AG04449 (cell line): Measurements from ENCODE around the gene GBGT1.

Source experiments
- CTCF ChIA-PET: fragments of 350-600 bp; formaldehyde crosslinking; extraction: SDS; loops from one replicate; lab custom pipeline; 2021; ENCODE audit warnings: antibody characterized with exemption; lab: Yijun Ruan, JAX
- POLR2A ChIA-PET: fragments of 400-600, 350-600 bp; formaldehyde crosslinking; extraction: SDS; loops from one replicate; lab custom pipeline; 2020; ENCODE audit warnings: antibody characterized with exemption, inconsistent platforms; lab: Yijun Ruan, JAX
- DNase-seq: peaks from one replicate; pipeline ENCODE4 v3.0.0-alpha.2; 2010; ENCODE audit warnings: low read depth, low spot score
- H3K4me3 ChIP-seq: 2 replicates; pipeline ENCODE4 v1.5.1; 2011; ENCODE audit warnings: low read depth, mild to moderate bottlenecking, control low read depth, low read length
- CTCF ChIP-seq: IDR thresholded peaks from one replicate; pipeline ENCODE4 v1.5.1; 2011; ENCODE audit warnings: mild to moderate bottlenecking, moderate library complexity, low read length, control low read depth, inconsistent platforms; ENCODE audit not compliant: insufficient read depth; ENCODE audit errors: missing control alignments

GBGT1 gene

GRCh38 chr9:133149130-133150015, 14.3 kb downstream of the GBGT1 start:
- POLR2A ChIA-PET: no interaction called here
- H3K4me3 ChIP-seq: peak overlapping the region; percentile 79
- TF ChIP-seq CTCF: peak; percentile 27
- CTCF ChIA-PET: interaction anchor here (1.0 to 14.6 kb wide), 9 partner anchors 9 to 127 kb away, joined by 3 to 739 read pairs (median 85); partner anchors contain the start of genes CEL, GTF3C5 and RALGDS
- no peak for DNase-seq

- DNase-seq: no peak
- no peak for TF ChIP-seq CTCF
- H3K4me3 ChIP-seq: peak overlapping the region; percentile 79
- ChIA-PET CTCF (interaction anchor here (0.8 to 14.6 kb wide), 24 partner anchors 9 to 351 kb away, joined by 3 to 739 read pairs (median 5); partner anchors contain the start of genes CEL, GTF3C5 and RALGDS), POLR2A (interaction anchor here (0.9 kb wide), 1 partner anchor 15 kb away, joined by 3 read pairs; no protein-coding TSS in a partner anchor)
These were observed 15.2 kb downstream of the GBGT1 start for GRCh38 chr9:133148199-133149129.

- DNase-seq: no peak
- TF ChIP-seq CTCF: peak; percentile 93
- ChIA-PET POLR2A (interaction anchor here (0.9 kb wide), 1 partner anchor 14 kb away, joined by 3 read pairs; no protein-coding TSS in a partner anchor), CTCF (interaction anchor here (0.8 to 14.6 kb wide), 29 partner anchors 8 to 352 kb away, joined by 3 to 739 read pairs (median 5); partner anchors contain the start of genes CEL, GFI1B, GTF3C5 and RALGDS)
- H3K4me3 ChIP-seq: peak overlapping the region; percentile 79
These were observed 16.1 kb downstream of the GBGT1 start for GRCh38 chr9:133147412-133148198.

GRCh38 chr9:133146746-133147411, 16.8 kb downstream of the GBGT1 start:
- CTCF ChIA-PET: interaction anchor here (0.9 to 14.6 kb wide), 29 partner anchors 8 to 340 kb away, joined by 3 to 739 read pairs (median 5); partner anchors contain the start of genes CEL, GFI1B, GTF3C5 and RALGDS
- no peak for TF ChIP-seq CTCF
- DNase-seq: no peak
- POLR2A ChIA-PET: no interaction called here
- no peak overlapping the region for H3K4me3 ChIP-seq
